Rectal smooth muscle tissue (tissue), 1 donor: ENCODE data around the gene SERINC3.

Source experiments
- H3K27ac ChIP-seq: one replicate; pipeline ENCODE4 v1.7.0; 2013; ENCODE audit warnings: low read depth, low read length, inconsistent platforms
- H3K27me3 ChIP-seq: one replicate; pipeline ENCODE4 v1.7.0; 2013; ENCODE audit warnings: low read length; ENCODE audit not compliant: control insufficient read depth, insufficient read depth
- H3K36me3 ChIP-seq: one replicate; pipeline ENCODE4 v1.7.0; 2013; ENCODE audit warnings: low read length; ENCODE audit not compliant: control insufficient read depth, insufficient read depth
- H3K4me1 ChIP-seq: one replicate; pipeline ENCODE4 v1.7.0; 2013; ENCODE audit warnings: low read length; ENCODE audit not compliant: control insufficient read depth, insufficient read depth
- H3K4me3 ChIP-seq: one replicate; pipeline ENCODE4 v1.7.0; 2013; ENCODE audit warnings: low read length
- H3K9ac ChIP-seq: one replicate; pipeline ENCODE4 v1.7.0; 2013; ENCODE audit warnings: low read length

Gene SERINC3

GRCh38 chr20:44500221-44500620 lies 21.6 kb downstream of the SERINC3 start:
- no peaks in the 10 kb centered on the region for H3K27me3 ChIP-seq
- H3K4me3 ChIP-seq = no peak overlapping the region
- peaks cover 52% of the 10 kb centered on the region for H3K36me3 ChIP-seq
- no peak overlapping the region for H3K9ac ChIP-seq
- no peak overlapping the region for H3K27ac ChIP-seq
- H3K4me1 ChIP-seq = no peaks in the 10 kb centered on the region

GRCh38 chr20:44497761-44498160 lies 24.1 kb downstream of the SERINC3 start:
- H3K27ac ChIP-seq = no peak overlapping the region
- H3K4me1 ChIP-seq = no peaks in the 10 kb centered on the region
- H3K36me3 ChIP-seq = peaks cover 54% of the 10 kb centered on the region
- no peak overlapping the region for H3K9ac ChIP-seq
- no peaks in the 10 kb centered on the region for H3K27me3 ChIP-seq
- no peak overlapping the region for H3K4me3 ChIP-seq

GRCh38 chr20:44496976-44497375 lies 24.9 kb downstream of the SERINC3 start:
- no peak overlapping the region for H3K4me3 ChIP-seq
- H3K27me3 ChIP-seq = no peaks in the 10 kb centered on the region
- H3K27ac ChIP-seq = no peak overlapping the region
- H3K9ac ChIP-seq = no peak overlapping the region
- H3K4me1 ChIP-seq = peaks cover 2% of the 10 kb centered on the region
- peaks cover 55% of the 10 kb centered on the region for H3K36me3 ChIP-seq

- H3K27ac ChIP-seq = no peak overlapping the region
- H3K36me3 ChIP-seq = peaks cover 48% of the 10 kb centered on the region
- H3K4me3 ChIP-seq = no peak overlapping the region
- H3K4me1 ChIP-seq = peaks cover 2% of the 10 kb centered on the region
- H3K27me3 ChIP-seq = no peaks in the 10 kb centered on the region
- H3K9ac ChIP-seq = no peak overlapping the region
These were observed 25.9 kb downstream of the SERINC3 start for GRCh38 chr20:44495802-44496481.

- H3K27ac ChIP-seq = no peak overlapping the region
- peaks cover 42% of the 10 kb centered on the region for H3K36me3 ChIP-seq
- peaks cover 2% of the 10 kb centered on the region for H3K4me1 ChIP-seq
- no peaks in the 10 kb centered on the region for H3K27me3 ChIP-seq
- H3K9ac ChIP-seq = no peak overlapping the region
- H3K4me3 ChIP-seq = no peak overlapping the region
These were observed 26.6 kb downstream of the SERINC3 start for GRCh38 chr20:44495257-44495656.

GRCh38 chr20:44494681-44495080 lies 27.2 kb downstream of the SERINC3 start:
- Histone ChIP-seq H3K36me3 (peaks cover 39% of the 10 kb centered on the region), H3K27me3 (no peaks in the 10 kb centered on the region), H3K9ac (no peak overlapping the region), H3K4me3 (no peak overlapping the region), H3K4me1 (peaks cover 2% of the 10 kb centered on the region), H3K27ac (no peak overlapping the region)

- Histone ChIP-seq H3K27ac (no peak overlapping the region), H3K4me3 (no peak overlapping the region), H3K27me3 (no peaks in the 10 kb centered on the region), H3K9ac (no peak overlapping the region), H3K4me1 (peaks cover 2% of the 10 kb centered on the region), H3K36me3 (peaks cover 43% of the 10 kb centered on the region)
These were observed 27.6 kb downstream of the SERINC3 start for GRCh38 chr20:44494266-44494665.

- no peak overlapping the region for H3K9ac ChIP-seq
- H3K36me3 ChIP-seq = peaks cover 44% of the 10 kb centered on the region
- no peaks in the 10 kb centered on the region for H3K27me3 ChIP-seq
- no peak overlapping the region for H3K27ac ChIP-seq
- peaks cover 2% of the 10 kb centered on the region for H3K4me1 ChIP-seq
- no peak overlapping the region for H3K4me3 ChIP-seq
These were observed 30.1 kb downstream of the SERINC3 start for GRCh38 chr20:44491635-44492395.

GRCh38 chr20:44489931-44490330 lies 31.9 kb downstream of the SERINC3 start:
- Histone ChIP-seq H3K36me3 (peaks cover 33% of the 10 kb centered on the region), H3K4me1 (peaks cover 2% of the 10 kb centered on the region)

GRCh38 chr20:44489223-44489622 lies 32.6 kb downstream of the SERINC3 start:
- H3K36me3 ChIP-seq = peaks cover 26% of the 10 kb centered on the region
- H3K27me3 ChIP-seq = no peaks in the 10 kb centered on the region
- H3K4me3 ChIP-seq = no peak overlapping the region
- H3K4me1 ChIP-seq = peaks cover 2% of the 10 kb centered on the region
- H3K9ac ChIP-seq = no peak overlapping the region
- H3K27ac ChIP-seq = no peak overlapping the region

More at GRCh38 chr20:44489931-44490330, 31.9 kb downstream of the SERINC3 start:
- H3K27me3 ChIP-seq = no peaks in the 10 kb centered on the region
- no peak overlapping the region for H3K27ac ChIP-seq
- no peak overlapping the region for H3K4me3 ChIP-seq
- H3K9ac ChIP-seq = no peak overlapping the region

- H3K36me3 ChIP-seq = peaks cover 26% of the 10 kb centered on the region
- no peak overlapping the region for H3K9ac ChIP-seq
These were observed 33.3 kb downstream of the SERINC3 start for GRCh38 chr20:44488551-44488950.

GRCh38 chr20:44485830-44486198 lies 36.1 kb downstream of the SERINC3 start:
- no peaks in the 10 kb centered on the region for H3K27me3 ChIP-seq
- peaks cover 17% of the 10 kb centered on the region for H3K36me3 ChIP-seq
- no peak overlapping the region for H3K27ac ChIP-seq

More at GRCh38 chr20:44488551-44488950, 33.3 kb downstream of the SERINC3 start:
- Histone ChIP-seq H3K27ac (no peak overlapping the region), H3K4me3 (no peak overlapping the region), H3K27me3 (no peaks in the 10 kb centered on the region), H3K4me1 (peaks cover 2% of the 10 kb centered on the region)

More at GRCh38 chr20:44485830-44486198, 36.1 kb downstream of the SERINC3 start:
- no peak overlapping the region for H3K4me3 ChIP-seq
- no peak overlapping the region for H3K9ac ChIP-seq
- no peaks in the 10 kb centered on the region for H3K4me1 ChIP-seq
